Renal cortex interstitium (tissue), 11 donors: ENCODE results near the gene IFNW1. TPM values are rescaled to one million over a fixed set of nuclear protein-coding genes. Genes with fewer than 3 reads are reported as not detected.

Source experiments
- DNase-seq, 11 donors: peaks; one replicate each; pipeline ENCODE4 v3.0.0-alpha.2; 2013; ENCODE audit warnings: low read depth in 9 of 11, low spot score in 4 of 11; ENCODE audit errors: extremely low read depth in 1 of 11
- polyA plus RNA-seq, 3 donors: library from polyadenylated mRNA; unstranded; fragments of 120-200 nt; gene quantifications; one replicate each; pipeline ENCODE4 v1.2.1, GENCODE V29; 2013; ENCODE audit not compliant: insufficient read length in 3 of 3

IFNW1 gene
- polyA plus RNA-seq, 3 donors: not detected

DNA sequence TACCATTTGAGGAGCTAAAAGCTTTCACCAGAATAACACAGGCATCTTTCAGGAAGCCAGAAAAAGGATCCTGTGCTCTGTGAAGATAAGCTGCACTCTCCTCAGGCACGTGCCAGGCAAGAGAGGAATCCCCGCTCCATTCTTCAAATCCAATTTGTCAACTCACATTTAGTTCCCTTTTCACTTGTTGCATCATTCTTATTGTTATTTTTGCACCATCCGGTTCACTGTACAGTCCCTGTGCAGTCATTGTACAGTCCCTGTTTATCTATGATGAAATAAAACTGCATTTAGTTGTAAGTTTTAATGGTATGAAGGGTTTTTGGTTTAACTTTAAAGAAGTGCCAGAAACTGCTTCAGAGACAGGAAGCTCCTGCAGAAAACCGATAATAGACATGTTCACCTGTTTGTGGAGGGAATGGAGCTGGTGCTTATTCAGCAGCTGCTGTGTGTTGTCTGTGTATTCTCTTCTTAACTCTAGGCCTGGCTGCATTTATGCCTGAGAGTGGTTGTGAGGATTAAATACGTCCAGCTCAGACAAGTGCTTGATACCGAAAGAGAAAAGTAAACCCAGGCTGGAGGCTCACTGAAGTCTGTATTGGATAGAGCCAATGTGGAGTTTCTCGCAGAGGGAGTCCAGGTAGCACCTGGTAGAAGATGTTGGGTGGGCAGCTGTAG lies 22.4 kb downstream of the IFNW1 start:
- DNase-seq: no peak

- no peak for DNase-seq
These were observed 27.3 kb downstream of the IFNW1 start for GRCh38 chr9:21114311-21114710.

GRCh38 chr9:21110708-21111576 lies 30.7 kb downstream of the IFNW1 start:
- DNase-seq: peak; percentile 42 to 74 (median 57)

- DNase-seq: no peak
These were observed 36.8 kb downstream of the IFNW1 start for GRCh38 chr9:21104787-21105186.

GRCh38 chr9:21102305-21102704 lies 39.3 kb downstream of the IFNW1 start:
- DNase-seq: no peak

DNA sequence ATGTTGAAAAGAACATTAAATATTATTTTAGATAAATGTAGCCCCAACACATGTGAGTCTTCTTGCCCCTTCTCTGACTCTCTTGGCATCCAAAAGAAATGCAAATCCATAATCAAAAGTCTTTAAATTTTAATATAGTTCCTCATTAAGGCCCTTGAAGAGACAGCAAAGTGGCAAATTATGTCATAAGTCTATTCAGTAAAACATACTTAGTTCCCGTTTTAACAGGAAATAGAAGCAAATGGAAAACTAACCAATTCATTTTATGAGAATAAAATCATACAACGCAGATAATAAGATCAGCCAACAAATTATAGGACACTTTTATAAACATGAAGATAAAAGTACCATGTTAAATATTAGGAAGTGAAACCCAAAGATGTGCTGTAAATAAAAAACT lies 43.8 kb downstream of the IFNW1 start:
- DNase-seq: no peak

DNA sequence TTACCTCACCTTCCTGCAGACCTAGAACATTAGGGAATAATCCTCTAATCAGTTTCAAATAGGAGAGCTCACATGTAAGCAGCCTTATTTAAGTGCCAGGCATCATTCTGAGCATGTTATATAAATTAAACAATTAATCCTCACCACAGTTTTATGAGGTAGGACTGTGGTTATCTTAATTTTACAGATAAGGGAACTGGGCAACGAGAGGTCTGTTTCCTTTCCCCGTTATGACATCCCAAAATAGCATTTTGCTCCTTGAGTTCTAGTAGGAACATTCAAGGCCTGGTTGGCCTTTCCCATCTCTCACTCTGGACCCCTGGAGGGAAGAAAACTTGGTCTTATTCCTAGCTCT lies 44.8 kb downstream of the IFNW1 start:
- no peak for DNase-seq

- DNase-seq: no peak
These were observed 45.3 kb downstream of the IFNW1 start for GRCh38 chr9:21096172-21096900.

- no peak for DNase-seq
These were observed 46.1 kb downstream of the IFNW1 start for GRCh38 chr9:21095561-21095960.

Other genes with a start within 250 kb of the IFNW1 start
- 1 to 10 TPM; 2.8 to 3.3 (median 2.9) TPM for gene HACD4, start 110.2 kb downstream of the IFNW1 start, polyA plus RNA-seq
- not detected for gene IFNB1, start 63.9 kb downstream of the IFNW1 start, polyA plus RNA-seq
- gene IFNA21, start 24.8 kb upstream of the IFNW1 start, polyA plus RNA-seq: not detected
- not detected for gene IFNA4, start 45.8 kb upstream of the IFNW1 start, polyA plus RNA-seq
- not detected for gene IFNA7, start 60.4 kb upstream of the IFNW1 start, polyA plus RNA-seq
- gene IFNA10, start 65.3 kb upstream of the IFNW1 start, polyA plus RNA-seq: not detected
- gene IFNA16, start 75.5 kb upstream of the IFNW1 start, polyA plus RNA-seq: not detected
- not detected for gene IFNA17, start 86.4 kb upstream of the IFNW1 start, polyA plus RNA-seq
- gene IFNA14, start 98.2 kb upstream of the IFNW1 start, polyA plus RNA-seq: not detected
- not detected for gene IFNA5, start 163.5 kb upstream of the IFNW1 start, polyA plus RNA-seq
- gene KLHL9, start 193.6 kb upstream of the IFNW1 start, polyA plus RNA-seq: 10 to 100 TPM; 43.6 to 53.2 (median 48.8) TPM
- gene IFNA6, start 209.1 kb upstream of the IFNW1 start, polyA plus RNA-seq: not detected
- gene IFNA13, start 226.2 kb upstream of the IFNW1 start, polyA plus RNA-seq: not detected
- not detected for gene IFNA2, start 243.6 kb upstream of the IFNW1 start, polyA plus RNA-seq